Measurements from ENCODE around the gene TSNAX. TPM values are rescaled to one million over a fixed set of nuclear protein-coding genes. Genes with fewer than 3 reads are reported as not detected.
A peak's percentile ranks its signal among the peaks of the same experiment; 100 is the strongest.

TSNAX gene
- total and polyA plus RNA-seq, 4 donors, result 12.8 to 25.4 (median 19.6) TPM

DNA sequence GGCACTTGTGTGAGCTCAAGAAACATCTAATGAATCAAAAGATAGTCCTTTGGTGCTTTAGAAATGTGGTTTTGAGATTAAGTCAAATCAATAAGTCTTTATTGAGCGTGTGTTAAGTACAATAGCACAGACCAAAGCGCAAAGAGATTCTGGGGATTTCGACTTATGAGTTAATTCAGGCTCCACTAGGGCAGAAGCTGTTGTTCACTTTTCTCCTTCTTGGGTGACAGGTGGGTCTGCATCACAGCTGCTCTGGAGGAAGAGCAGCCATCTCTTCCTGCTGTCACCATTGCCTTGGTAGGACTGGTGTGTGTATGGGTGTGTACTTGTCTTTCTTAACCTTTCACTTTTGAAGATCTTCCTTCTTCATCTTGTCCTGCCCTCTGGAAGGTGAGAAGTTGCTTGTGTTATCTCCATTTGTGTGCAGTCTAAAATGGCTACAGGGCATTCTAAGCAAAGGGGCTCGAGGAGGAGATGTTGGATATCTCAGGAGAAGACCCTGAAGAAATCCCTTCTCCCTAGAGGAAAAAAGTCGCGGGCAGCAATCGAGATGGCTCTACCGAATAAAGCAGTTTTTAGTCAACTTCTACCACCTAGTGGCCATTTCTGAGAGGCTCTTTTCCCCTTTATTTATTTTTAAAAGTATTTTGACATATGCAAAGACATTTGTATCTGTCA lies 75.3 kb downstream of the TSNAX start:
- Histone ChIP-seq H3K9me3 (ENCODE audit: control insufficient read depth in 4 of 4, low read length in 3 of 4) (no peaks in the 10 kb centered on the region), H3K36me3 (ENCODE audit: control insufficient read depth in 4 of 4, insufficient read depth in 3 of 4, low read depth in 1 of 4, low read length in 3 of 4) (no peaks in the 10 kb centered on the region), H3K27ac (ENCODE audit: low read depth in 1 of 2, low read length in 2 of 2) (no peak overlapping the region), H3K4me3 (ENCODE audit: low read depth in 1 of 3, low read length in 3 of 3) (peak overlapping the region; percentile 53 to 82 (median 57)), H3K27me3 (ENCODE audit: control insufficient read depth in 4 of 4, insufficient read depth in 4 of 4, low read length in 3 of 4) (no peaks in the 10 kb centered on the region), H3K4me1 (ENCODE audit: control insufficient read depth in 4 of 4, insufficient read depth in 4 of 4, low read length in 3 of 4) (peaks cover 0 to 5% (median under 1%) of the 10 kb centered on the region in 4 donors), H3K9ac (ENCODE audit: low read depth in 1 of 2, low read length in 2 of 2) (peak overlapping the region; percentile 28 to 64)
- TF ChIP-seq YY1 (IDR thresholded peaks at IDR 0.05) (peak; percentile 23), NR2F2 (IDR thresholded peaks at IDR 0.05) (no peak), RAD21 (IDR thresholded peaks at IDR 0.05) (peak; percentile 86 to 89)
- TF ChIP-seq, protein P1, sequence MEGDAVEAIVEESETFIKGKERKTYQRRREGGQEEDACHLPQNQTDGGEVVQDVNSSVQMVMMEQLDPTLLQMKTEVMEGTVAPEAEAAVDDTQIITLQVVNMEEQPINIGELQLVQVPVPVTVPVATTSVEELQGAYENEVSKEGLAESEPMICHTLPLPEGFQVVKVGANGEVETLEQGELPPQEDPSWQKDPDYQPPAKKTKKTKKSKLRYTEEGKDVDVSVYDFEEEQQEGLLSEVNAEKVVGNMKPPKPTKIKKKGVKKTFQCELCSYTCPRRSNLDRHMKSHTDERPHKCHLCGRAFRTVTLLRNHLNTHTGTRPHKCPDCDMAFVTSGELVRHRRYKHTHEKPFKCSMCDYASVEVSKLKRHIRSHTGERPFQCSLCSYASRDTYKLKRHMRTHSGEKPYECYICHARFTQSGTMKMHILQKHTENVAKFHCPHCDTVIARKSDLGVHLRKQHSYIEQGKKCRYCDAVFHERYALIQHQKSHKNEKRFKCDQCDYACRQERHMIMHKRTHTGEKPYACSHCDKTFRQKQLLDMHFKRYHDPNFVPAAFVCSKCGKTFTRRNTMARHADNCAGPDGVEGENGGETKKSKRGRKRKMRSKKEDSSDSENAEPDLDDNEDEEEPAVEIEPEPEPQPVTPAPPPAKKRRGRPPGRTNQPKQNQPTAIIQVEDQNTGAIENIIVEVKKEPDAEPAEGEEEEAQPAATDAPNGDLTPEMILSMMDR (IDR thresholded peaks at IDR 0.05; ENCODE audit: low read depth, low read length, missing input control), result peak; percentile 83
- DNase-seq (ENCODE audit: low spot score), result no peak
- 21% methylated on average over 8 of the region's 8 CpGs for WGBS

DNA sequence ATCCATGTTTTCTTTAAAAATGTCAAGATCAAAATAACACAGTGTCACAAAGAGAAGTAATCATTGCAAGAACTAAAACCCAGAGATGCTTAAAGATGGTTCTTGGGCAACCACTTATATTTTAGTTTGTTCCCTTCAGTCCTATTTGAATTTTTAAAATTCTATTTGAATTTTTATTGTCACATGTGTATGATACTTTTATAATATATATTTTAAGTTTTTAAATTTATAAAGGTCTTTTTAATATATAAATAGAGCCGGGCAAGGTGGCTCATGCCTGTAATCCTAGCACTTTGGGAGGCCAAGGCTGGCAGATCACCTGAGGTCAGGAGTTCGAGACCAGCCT lies 75.8 kb downstream of the TSNAX start:
- no peak overlapping the region for H3K9ac ChIP-seq (ENCODE audit: low read depth in 1 of 2, low read length in 2 of 2)
- H3K9me3 ChIP-seq (ENCODE audit: control insufficient read depth in 4 of 4, low read length in 3 of 4), result no peaks in the 10 kb centered on the region
- no peak overlapping the region for H3K4me3 ChIP-seq (ENCODE audit: low read depth in 1 of 3, low read length in 3 of 3)
- H3K27me3 ChIP-seq (ENCODE audit: control insufficient read depth in 4 of 4, insufficient read depth in 4 of 4, low read length in 3 of 4), result no peaks in the 10 kb centered on the region
- TF ChIP-seq EGR1 (IDR thresholded peaks at IDR 0.05; ENCODE audit: low read depth in 2 of 2) (no peak), YY1 (IDR thresholded peaks at IDR 0.05) (no peak), JUND (IDR thresholded peaks at IDR 0.05) (no peak), FOXA1 (IDR thresholded peaks at IDR 0.05) (no peak)
- H3K36me3 ChIP-seq (ENCODE audit: control insufficient read depth in 4 of 4, insufficient read depth in 3 of 4, low read depth in 1 of 4, low read length in 3 of 4), result no peaks in the 10 kb centered on the region
- peaks cover 0 to 5% (median under 1%) of the 10 kb centered on the region in 4 donors for H3K4me1 ChIP-seq (ENCODE audit: control insufficient read depth in 4 of 4, insufficient read depth in 4 of 4, low read length in 3 of 4)
- no peak for DNase-seq (ENCODE audit: low spot score)
- H3K27ac ChIP-seq (ENCODE audit: low read depth in 1 of 2, low read length in 2 of 2), result no peak overlapping the region
- WGBS, result 58% methylated on average over 2 of the region's 2 CpGs

DNA sequence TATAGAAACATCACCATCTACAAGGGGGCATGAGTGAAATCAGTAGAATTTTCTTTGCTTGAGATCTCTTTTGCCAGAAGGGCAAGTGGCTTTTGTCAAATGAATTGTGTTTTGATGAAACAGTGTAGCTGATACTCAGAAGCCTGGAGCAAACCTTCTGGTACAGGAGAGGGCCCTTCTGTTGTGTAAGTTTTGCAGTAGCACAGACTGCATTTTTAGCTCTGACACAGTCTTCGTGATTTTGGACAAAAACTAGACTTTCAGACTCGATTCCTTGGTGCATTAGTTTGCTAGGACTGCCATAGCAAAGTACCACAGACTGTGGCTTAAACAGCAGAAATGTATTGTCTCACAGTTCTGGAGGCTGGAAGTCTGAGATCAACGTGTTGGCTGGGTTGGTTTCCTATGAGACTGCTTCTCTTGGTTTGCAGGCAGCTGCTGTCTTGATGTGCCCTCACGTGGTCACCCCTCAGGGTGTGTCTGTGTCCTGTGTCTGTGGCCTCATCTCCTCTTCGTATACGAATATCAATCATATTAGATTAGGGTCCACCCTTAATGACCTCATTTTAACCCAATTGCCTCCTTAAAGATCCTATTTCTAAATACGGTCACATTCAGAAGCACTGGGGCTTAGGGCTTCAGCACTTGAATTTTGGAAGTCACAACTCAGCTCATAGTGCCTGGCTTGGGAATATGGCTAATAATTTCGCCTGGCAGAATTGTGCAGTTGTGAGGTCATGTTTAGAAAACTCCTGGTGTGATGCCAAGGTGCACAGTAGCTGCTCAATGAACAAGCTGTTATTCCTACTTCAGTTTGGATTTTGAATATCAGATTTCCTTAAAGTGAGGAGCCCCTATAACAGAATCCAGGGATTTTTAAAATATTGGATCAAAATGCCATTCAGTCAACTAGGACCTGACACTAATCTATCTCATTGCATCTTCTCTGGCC lies 77.0 kb downstream of the TSNAX start:
- H3K36me3 ChIP-seq (ENCODE audit: control insufficient read depth in 4 of 4, insufficient read depth in 3 of 4, low read depth in 1 of 4, low read length in 3 of 4), result no peaks in the 10 kb centered on the region
- H3K4me3 ChIP-seq (ENCODE audit: low read depth in 1 of 3, low read length in 3 of 3), result no peak overlapping the region
- peaks cover 0 to 5% (median under 1%) of the 10 kb centered on the region in 4 donors for H3K4me1 ChIP-seq (ENCODE audit: control insufficient read depth in 4 of 4, insufficient read depth in 4 of 4, low read length in 3 of 4)
- WGBS, result 65% methylated on average over 8 of the region's 8 CpGs
- H3K9ac ChIP-seq (ENCODE audit: low read depth in 1 of 2, low read length in 2 of 2), result no peak overlapping the region
- H3K9me3 ChIP-seq (ENCODE audit: control insufficient read depth in 4 of 4, low read length in 3 of 4), result no peaks in the 10 kb centered on the region
- H3K27me3 ChIP-seq (ENCODE audit: control insufficient read depth in 4 of 4, insufficient read depth in 4 of 4, low read length in 3 of 4), result no peaks in the 10 kb centered on the region
- no peak for DNase-seq (ENCODE audit: low spot score)
- TF ChIP-seq, protein P2, sequence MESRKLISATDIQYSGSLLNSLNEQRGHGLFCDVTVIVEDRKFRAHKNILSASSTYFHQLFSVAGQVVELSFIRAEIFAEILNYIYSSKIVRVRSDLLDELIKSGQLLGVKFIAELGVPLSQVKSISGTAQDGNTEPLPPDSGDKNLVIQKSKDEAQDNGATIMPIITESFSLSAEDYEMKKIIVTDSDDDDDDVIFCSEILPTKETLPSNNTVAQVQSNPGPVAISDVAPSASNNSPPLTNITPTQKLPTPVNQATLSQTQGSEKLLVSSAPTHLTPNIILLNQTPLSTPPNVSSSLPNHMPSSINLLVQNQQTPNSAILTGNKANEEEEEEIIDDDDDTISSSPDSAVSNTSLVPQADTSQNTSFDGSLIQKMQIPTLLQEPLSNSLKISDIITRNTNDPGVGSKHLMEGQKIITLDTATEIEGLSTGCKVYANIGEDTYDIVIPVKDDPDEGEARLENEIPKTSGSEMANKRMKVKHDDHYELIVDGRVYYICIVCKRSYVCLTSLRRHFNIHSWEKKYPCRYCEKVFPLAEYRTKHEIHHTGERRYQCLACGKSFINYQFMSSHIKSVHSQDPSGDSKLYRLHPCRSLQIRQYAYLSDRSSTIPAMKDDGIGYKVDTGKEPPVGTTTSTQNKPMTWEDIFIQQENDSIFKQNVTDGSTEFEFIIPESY (IDR thresholded peaks at IDR 0.05), result no peak
- TF ChIP-seq, protein P1 (IDR thresholded peaks at IDR 0.05; ENCODE audit: low read depth, low read length, missing input control), result no peak
- TF ChIP-seq RAD21 (IDR thresholded peaks at IDR 0.05) (no peak), JUND (IDR thresholded peaks at IDR 0.05) (no peak)
- no peak overlapping the region for H3K27ac ChIP-seq (ENCODE audit: low read depth in 1 of 2, low read length in 2 of 2)

Measured in liver (tissue), 9 donors.